ENCODE measurements around the gene SGTA.

SGTA gene

GRCh38 chr19:2744113-2744512 is 39.0 kb downstream of the SGTA start:
- DNase-seq, result no peak

GRCh38 chr19:2743099-2743498 is 40.0 kb downstream of the SGTA start:
- no peak for DNase-seq

- no peak for DNase-seq
Observed at GRCh38 chr19:2740314-2740656, 42.8 kb downstream of the SGTA start.

GRCh38 chr19:2739602-2740313 is 43.3 kb downstream of the SGTA start, which contains the start of gene SLC39A3:
TSS of gene SLC39A3 (minus strand) at chr19:2740017. CDS start at chr19:2737257, 2,760 bp downstream.
- peak; percentile 97 to 99 for DNase-seq

- no peak for DNase-seq
Observed at GRCh38 chr19:2736550-2737190, 46.4 kb downstream of the SGTA start.

GRCh38 chr19:2735374-2735773 is 47.7 kb downstream of the SGTA start:
- no peak for DNase-seq

GRCh38 chr19:2734589-2735288 is 48.3 kb downstream of the SGTA start:
- no peak for DNase-seq

GRCh38 chr19:2733930-2734588 is 49.0 kb downstream of the SGTA start:
- no peak for DNase-seq

GRCh38 chr19:2732883-2733282 is 50.2 kb downstream of the SGTA start:
- no peak for DNase-seq

GRCh38 chr19:2732157-2732725 is 50.8 kb downstream of the SGTA start:
- DNase-seq, result no peak

GRCh38 chr19:2731181-2731995 is 51.7 kb downstream of the SGTA start:
- DNase-seq, result no peak

- no peak for DNase-seq
Observed at GRCh38 chr19:2729943-2730818, 52.9 kb downstream of the SGTA start.

- DNase-seq, result no peak
Observed at GRCh38 chr19:2728783-2729387, 54.2 kb downstream of the SGTA start.

- no peak for DNase-seq
Observed at GRCh38 chr19:2727640-2727944, 55.5 kb downstream of the SGTA start.

- no peak for DNase-seq
Observed at GRCh38 chr19:2726904-2727639, 56.0 kb downstream of the SGTA start.

- DNase-seq, result no peak
Observed at GRCh38 chr19:2726160-2726855, 56.8 kb downstream of the SGTA start.

GRCh38 chr19:2724148-2724557 is 58.9 kb downstream of the SGTA start:
- no peak for DNase-seq

- DNase-seq, result no peak
Observed at GRCh38 chr19:2723747-2724146, 59.3 kb downstream of the SGTA start.

- DNase-seq, result no peak
Observed at GRCh38 chr19:2723345-2723715, 59.7 kb downstream of the SGTA start.

All from NCI-H524 (cell line).